NB4 (cell line): ENCODE measurements around the gene IFT57.

ENCODE experiments used
- DNase-seq: peaks from one replicate; pipeline ENCODE4 v3.0.0; 2010; ENCODE audit warnings: low read depth
- H3K4me3 ChIP-seq: one replicate; pipeline ENCODE4 v1.5.1; 2011; ENCODE audit warnings: mild to moderate bottlenecking, low read depth, low read length, moderate library complexity
- MYC ChIP-seq: IDR thresholded peaks from 2 replicates; pipeline ENCODE4 v1.6.1; 2011; ENCODE audit warnings: low read depth, low read length
- POLR2A ChIP-seq: IDR thresholded peaks from 2 replicates; pipeline ENCODE4 v1.6.1; 2011; ENCODE audit warnings: mild to moderate bottlenecking; ENCODE audit not compliant: insufficient read length; ENCODE audit errors: extremely low read depth
- TF ChIP-seq, protein P1 (sequence below): IDR thresholded peaks from 2 replicates; pipeline ENCODE4 v1.6.1; 2011; ENCODE audit warnings: low read depth, low read length
- TF ChIP-seq, protein P2 (sequence below): IDR thresholded peaks from one replicate; pipeline ENCODE4 v1.5.1; 2012; ENCODE audit warnings: low read depth, low read length

Gene IFT57

DNA sequence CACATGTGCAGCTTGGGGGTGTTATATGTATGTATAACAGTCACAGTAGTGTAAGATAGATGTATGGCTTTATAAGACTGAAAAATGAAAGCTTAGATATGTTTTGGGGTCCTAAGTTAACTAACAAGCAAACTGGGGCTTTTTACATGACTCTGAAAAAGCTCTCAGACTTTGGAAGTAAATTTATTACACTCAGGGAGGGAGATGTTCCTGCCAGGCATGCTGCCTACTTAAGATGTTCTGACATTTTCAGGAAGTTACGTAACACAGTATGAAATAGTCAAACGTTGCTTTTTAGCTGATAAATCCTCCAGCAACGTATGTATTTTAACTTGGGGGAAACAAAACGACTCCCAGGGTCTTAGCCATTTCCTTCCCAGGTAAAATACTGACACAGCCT, 1.7 kb upstream of the IFT57 start:
- peak overlapping the region; percentile 85 for H3K4me3 ChIP-seq
- DNase-seq, result peak; percentile 87
- TF ChIP-seq POLR2A (peak; percentile 48), MYC (peak; percentile 77; the same call in 1 of the 2 replicates)
- TF ChIP-seq, protein P1, sequence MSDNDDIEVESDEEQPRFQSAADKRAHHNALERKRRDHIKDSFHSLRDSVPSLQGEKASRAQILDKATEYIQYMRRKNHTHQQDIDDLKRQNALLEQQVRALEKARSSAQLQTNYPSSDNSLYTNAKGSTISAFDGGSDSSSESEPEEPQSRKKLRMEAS, result peak; percentile 62
- TF ChIP-seq, protein P2, sequence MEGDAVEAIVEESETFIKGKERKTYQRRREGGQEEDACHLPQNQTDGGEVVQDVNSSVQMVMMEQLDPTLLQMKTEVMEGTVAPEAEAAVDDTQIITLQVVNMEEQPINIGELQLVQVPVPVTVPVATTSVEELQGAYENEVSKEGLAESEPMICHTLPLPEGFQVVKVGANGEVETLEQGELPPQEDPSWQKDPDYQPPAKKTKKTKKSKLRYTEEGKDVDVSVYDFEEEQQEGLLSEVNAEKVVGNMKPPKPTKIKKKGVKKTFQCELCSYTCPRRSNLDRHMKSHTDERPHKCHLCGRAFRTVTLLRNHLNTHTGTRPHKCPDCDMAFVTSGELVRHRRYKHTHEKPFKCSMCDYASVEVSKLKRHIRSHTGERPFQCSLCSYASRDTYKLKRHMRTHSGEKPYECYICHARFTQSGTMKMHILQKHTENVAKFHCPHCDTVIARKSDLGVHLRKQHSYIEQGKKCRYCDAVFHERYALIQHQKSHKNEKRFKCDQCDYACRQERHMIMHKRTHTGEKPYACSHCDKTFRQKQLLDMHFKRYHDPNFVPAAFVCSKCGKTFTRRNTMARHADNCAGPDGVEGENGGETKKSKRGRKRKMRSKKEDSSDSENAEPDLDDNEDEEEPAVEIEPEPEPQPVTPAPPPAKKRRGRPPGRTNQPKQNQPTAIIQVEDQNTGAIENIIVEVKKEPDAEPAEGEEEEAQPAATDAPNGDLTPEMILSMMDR, result no peak

DNA sequence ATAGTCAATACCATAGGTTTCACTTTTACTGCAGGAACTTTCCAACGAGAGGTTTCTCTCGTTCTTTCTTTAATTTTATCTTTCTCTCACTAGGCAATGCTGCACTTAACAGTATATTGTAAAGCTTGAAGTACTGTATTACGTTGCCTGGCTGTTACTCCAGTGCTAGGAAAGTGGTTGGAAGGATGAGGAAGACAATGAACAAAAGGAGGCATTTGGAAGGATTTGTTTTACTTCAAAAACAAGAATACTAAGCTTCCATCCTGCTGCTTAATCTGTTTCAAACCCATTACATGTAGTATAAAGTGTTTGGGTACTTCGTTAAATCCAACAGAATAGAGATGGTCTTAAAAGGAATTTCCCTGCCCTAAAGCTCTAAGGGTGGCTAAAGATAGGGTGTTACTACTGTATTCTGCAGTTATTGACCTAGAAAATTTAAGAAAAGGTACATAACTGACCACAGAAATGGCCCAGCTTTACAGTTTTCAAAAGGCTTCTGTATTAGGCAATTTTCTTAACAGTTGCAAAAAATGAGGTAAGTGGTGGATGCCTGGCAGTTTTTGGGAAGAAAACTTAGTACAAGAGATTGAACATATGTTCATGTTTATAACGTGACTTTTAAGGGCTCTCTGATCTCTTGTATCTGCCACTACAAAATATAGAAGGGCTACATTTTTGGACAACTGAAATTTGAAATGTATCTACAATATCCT, 785 bp upstream of the IFT57 start:
- DNase-seq, result peak; percentile 52
- peak overlapping the region; percentile 85 for H3K4me3 ChIP-seq
- TF ChIP-seq MYC (no peak), POLR2A (no peak)
- TF ChIP-seq, protein P2, result no peak
- TF ChIP-seq, protein P1, result no peak

DNA sequence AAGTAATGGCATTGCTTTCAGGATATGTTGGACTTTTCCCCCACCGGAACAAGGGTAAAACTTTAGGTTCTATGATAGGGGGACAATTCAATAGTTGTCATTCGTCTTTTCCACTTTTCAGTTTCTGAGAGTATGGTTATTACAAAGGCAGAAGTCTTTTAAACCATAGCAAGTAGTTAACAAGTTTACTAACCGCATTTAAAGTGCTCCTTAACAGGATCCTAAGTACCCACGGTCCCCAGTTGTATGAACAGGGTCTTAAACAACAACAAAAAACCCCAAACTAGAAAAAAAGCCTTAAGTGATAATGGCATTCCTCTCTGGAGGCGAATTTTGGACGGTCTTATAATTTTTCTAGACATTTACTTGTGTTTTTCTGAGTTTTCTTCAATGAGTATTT, 831 bp downstream of the IFT57 start:
- TF ChIP-seq MYC (no peak), POLR2A (no peak)
- TF ChIP-seq, protein P1, result no peak
- TF ChIP-seq, protein P2, result no peak
- peak; percentile 17 for DNase-seq
- peak overlapping the region; percentile 84 for H3K4me3 ChIP-seq

DNA sequence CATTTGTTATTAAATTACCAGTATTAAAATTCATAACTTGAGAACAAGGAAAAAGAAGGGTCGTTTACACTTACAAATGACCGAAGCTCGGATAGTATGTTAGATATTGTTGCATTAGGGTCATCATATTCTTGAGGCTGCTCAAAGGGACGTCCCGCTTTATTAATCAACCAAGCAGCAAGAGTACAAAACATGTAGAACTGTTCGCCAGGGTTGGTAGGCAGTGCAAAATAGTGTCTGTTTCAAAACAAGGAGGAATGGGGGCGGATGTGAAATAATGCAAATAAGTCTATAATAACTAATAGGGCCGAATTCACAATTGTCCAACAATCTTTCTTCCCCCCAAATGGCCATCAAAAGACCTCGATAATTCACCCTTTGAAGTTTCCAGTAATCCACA, 2.9 kb downstream of the IFT57 start:
- peak overlapping the region; percentile 84 for H3K4me3 ChIP-seq
- DNase-seq, result no peak
- no peak for TF ChIP-seq MYC
- TF ChIP-seq, protein P1, result no peak
- TF ChIP-seq POLR2A, result no peak
- TF ChIP-seq, protein P2, result no peak

DNA sequence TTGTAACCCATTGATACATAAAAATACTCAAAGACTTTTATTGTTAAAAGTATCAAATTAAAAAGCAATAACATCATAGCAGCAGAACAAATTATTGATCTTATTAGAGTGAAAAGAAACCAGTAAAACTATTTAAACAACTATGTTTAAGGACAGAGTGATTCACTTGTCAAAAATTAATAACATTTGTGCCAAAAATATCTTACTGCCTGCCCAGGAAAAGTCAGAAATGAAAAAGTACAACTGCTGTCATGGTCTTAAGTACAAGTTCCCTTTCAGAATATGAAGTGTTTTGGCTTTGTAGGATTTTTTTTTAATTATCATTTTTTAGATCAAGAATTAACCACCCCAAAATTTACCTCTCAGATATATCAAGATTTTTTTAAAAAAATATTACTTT, 3.4 kb downstream of the IFT57 start:
- H3K4me3 ChIP-seq, result no peak overlapping the region
- DNase-seq, result no peak
- TF ChIP-seq, protein P2, result no peak
- no peak for TF ChIP-seq MYC

DNA sequence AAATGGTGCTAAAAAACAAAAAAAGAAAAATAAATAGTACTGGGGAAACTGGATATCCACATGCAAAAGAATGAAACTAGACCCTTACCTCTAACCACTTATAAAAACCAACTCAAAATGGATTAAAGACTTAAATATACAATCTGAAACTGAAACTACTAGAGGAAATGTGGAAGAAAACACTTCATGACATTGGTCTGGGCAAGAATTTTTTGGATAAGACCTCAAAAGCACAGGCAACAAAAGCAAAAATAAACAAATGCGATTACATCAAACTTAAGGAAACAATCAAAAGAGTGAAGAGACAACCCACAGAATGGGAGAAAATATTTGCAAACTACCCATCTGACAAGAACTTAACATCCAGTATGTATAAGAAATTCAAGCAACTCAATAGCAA, 6.4 kb downstream of the IFT57 start:
- no peak for DNase-seq
- TF ChIP-seq POLR2A, result no peak
- TF ChIP-seq, protein P2, result no peak
- TF ChIP-seq MYC, result no peak
- TF ChIP-seq, protein P1, result no peak
- H3K4me3 ChIP-seq, result no peak overlapping the region
